ENCODE data around the gene TMEM79.

TMEM79 gene

GRCh38 chr1:156247460-156248322 lies 36.4 kb upstream of the TMEM79 start, which contains the start of gene PAQR6:
TSS of gene PAQR6 (minus strand) at chr1:156248056. CDS start at chr1:156246731, 1,325 bp downstream.
- Histone ChIP-seq H2AFZ (ENCODE audit: low read depth, low read length) (no peak within 1 kb of the TSS), H3K4me1 (ENCODE audit: low read length) (no peaks in the 10 kb centered on the region), H3K9ac (ENCODE audit: low read length) (no peak within 1 kb of the TSS), H3K27ac (ENCODE audit: low read length) (no peak within 1 kb of the TSS), H3K36me3 (replicated peaks; ENCODE audit: low read depth, low read length) (peaks cover 22% of the 10 kb centered on the region), H3K27me3 (ENCODE audit: low read depth, low read length) (no peaks in the 10 kb centered on the region), H3K9me3 (ENCODE audit: insufficient read depth, low read length) (no peaks in the 10 kb centered on the region), H3K79me2 (ENCODE audit: low read length) (no peaks in the 10 kb centered on the region), H4K20me1 (ENCODE audit: insufficient read depth, low read length) (peaks cover 4% of the 10 kb centered on the region; the same call in 1 of the 2 replicates), H3K4me3 (ENCODE audit: low read length) (no peak within 1 kb of the TSS), H3K4me2 (ENCODE audit: low read length) (no peak within 1 kb of the TSS)
- no peak for TF ChIP-seq EZH2phosphoT487 (IDR thresholded peaks at IDR 0.05; ENCODE audit: low read depth)
- TF ChIP-seq CTCF (IDR thresholded peaks at IDR 0.05; ENCODE audit: low read depth, low read length): no peak

GRCh38 chr1:156248323-156248683 lies 35.8 kb upstream of the TMEM79 start:
- Histone ChIP-seq H3K4me1 (ENCODE audit: low read length) (no peaks in the 10 kb centered on the region), H3K4me3 (ENCODE audit: low read length) (no peak overlapping the region), H3K36me3 (replicated peaks; ENCODE audit: low read depth, low read length) (peaks cover 28% of the 10 kb centered on the region), H2AFZ (ENCODE audit: low read depth, low read length) (no peak overlapping the region), H3K79me2 (ENCODE audit: low read length) (no peaks in the 10 kb centered on the region), H3K9me3 (ENCODE audit: insufficient read depth, low read length) (no peaks in the 10 kb centered on the region), H3K27me3 (ENCODE audit: low read depth, low read length) (no peaks in the 10 kb centered on the region), H3K27ac (ENCODE audit: low read length) (no peak overlapping the region), H4K20me1 (ENCODE audit: insufficient read depth, low read length) (peaks cover 4% of the 10 kb centered on the region; the same call in 1 of the 2 replicates), H3K9ac (ENCODE audit: low read length) (no peak overlapping the region), H3K4me2 (ENCODE audit: low read length) (no peak overlapping the region)
- TF ChIP-seq EZH2phosphoT487 (IDR thresholded peaks at IDR 0.05; ENCODE audit: low read depth): no peak
- no peak for TF ChIP-seq CTCF (IDR thresholded peaks at IDR 0.05; ENCODE audit: low read depth, low read length)

- H3K4me2 ChIP-seq (ENCODE audit: low read length): no peak overlapping the region
- H3K4me3 ChIP-seq (ENCODE audit: low read length): no peak overlapping the region
- H3K36me3 ChIP-seq (replicated peaks; ENCODE audit: low read depth, low read length): peaks cover 37% of the 10 kb centered on the region
- no peak overlapping the region for H3K9ac ChIP-seq (ENCODE audit: low read length)
- H3K27ac ChIP-seq (ENCODE audit: low read length): no peak overlapping the region
- peaks cover 4% of the 10 kb centered on the region; the same call in 1 of the 2 replicates for H4K20me1 ChIP-seq (ENCODE audit: insufficient read depth, low read length)
- H3K9me3 ChIP-seq (ENCODE audit: insufficient read depth, low read length): no peaks in the 10 kb centered on the region
- H3K27me3 ChIP-seq (ENCODE audit: low read depth, low read length): no peaks in the 10 kb centered on the region
- TF ChIP-seq CTCF (IDR thresholded peaks at IDR 0.05; ENCODE audit: low read depth, low read length) (no peak), EZH2phosphoT487 (IDR thresholded peaks at IDR 0.05; ENCODE audit: low read depth) (no peak)
- no peak overlapping the region for H2AFZ ChIP-seq (ENCODE audit: low read depth, low read length)
- no peaks in the 10 kb centered on the region for H3K4me1 ChIP-seq (ENCODE audit: low read length)
- no peaks in the 10 kb centered on the region for H3K79me2 ChIP-seq (ENCODE audit: low read length)
These were observed 34.5 kb upstream of the TMEM79 start for GRCh38 chr1:156249593-156249992.

GRCh38 chr1:156251527-156251926 lies 32.6 kb upstream of the TMEM79 start:
- peaks cover 47% of the 10 kb centered on the region for H3K36me3 ChIP-seq (replicated peaks; ENCODE audit: low read depth, low read length)
- H3K4me3 ChIP-seq (ENCODE audit: low read length): no peak overlapping the region
- no peak overlapping the region for H2AFZ ChIP-seq (ENCODE audit: low read depth, low read length)
- no peak overlapping the region for H3K27ac ChIP-seq (ENCODE audit: low read length)
- H3K79me2 ChIP-seq (ENCODE audit: low read length): no peaks in the 10 kb centered on the region
- H4K20me1 ChIP-seq (ENCODE audit: insufficient read depth, low read length): peaks cover 4% of the 10 kb centered on the region; the same call in 1 of the 2 replicates
- H3K4me1 ChIP-seq (ENCODE audit: low read length): no peaks in the 10 kb centered on the region
- H3K9ac ChIP-seq (ENCODE audit: low read length): no peak overlapping the region
- H3K27me3 ChIP-seq (ENCODE audit: low read depth, low read length): no peaks in the 10 kb centered on the region
- TF ChIP-seq EZH2phosphoT487 (IDR thresholded peaks at IDR 0.05; ENCODE audit: low read depth) (no peak), CTCF (IDR thresholded peaks at IDR 0.05; ENCODE audit: low read depth, low read length) (no peak)
- no peaks in the 10 kb centered on the region for H3K9me3 ChIP-seq (ENCODE audit: insufficient read depth, low read length)
- no peak overlapping the region for H3K4me2 ChIP-seq (ENCODE audit: low read length)

Data from OCI-LY3 (cell line).